Adrenal gland (tissue), 12 donors: ENCODE data around the gene TMEM151A. TPM values are rescaled to one million over a fixed set of nuclear protein-coding genes. Genes with fewer than 3 reads are reported as not detected.
A peak's percentile ranks its signal among the peaks of the same experiment; 100 is the strongest.

ENCODE experiments used
- DNase-seq, 7 donors: peaks; one replicate each; pipeline ENCODE4 v3.0.0-alpha.2; 2019 to 2020
- H3K27ac ChIP-seq, 5 donors: fragments of 200-600 bp; sonication (generic) in 4 of 5; 1 replicate in 3 of 5; 2 replicates in 2 of 5; pipeline versions ENCODE4 v1.5.1 to v1.8.0; 2016 to 2020; ENCODE audit warnings: mild to moderate bottlenecking in 1 of 5
- H3K27me3 ChIP-seq: fragments of 200-600 bp; 2 replicates; pipeline ENCODE4 v1.8.0; 2021
- H3K36me3 ChIP-seq, 2 donors: fragments of 200-600 bp; replicated peaks in 1 of 2; 1 replicate in 1 of 2; 2 replicates in 1 of 2; pipeline versions ENCODE4 v1.5.1 to v1.8.0; 2018 to 2022
- H3K4me1 ChIP-seq, 2 donors: fragments of 200-600 bp; replicated peaks in 1 of 2; 1 replicate in 1 of 2; 2 replicates in 1 of 2; pipeline versions ENCODE4 v1.5.1 to v1.8.0; 2018 to 2021
- H3K4me3 ChIP-seq, 4 donors: fragments of 200-600 bp; sonication (generic) in 3 of 4; one replicate each; pipeline ENCODE4 v1.5.1; 2016 to 2018
- H3K9me3 ChIP-seq, 3 donors: fragments of 200-600 bp; sonication (generic) in 1 of 3; replicated peaks in 1 of 3; 1 replicate in 2 of 3; 2 replicates in 1 of 3; pipeline versions ENCODE4 v1.5.1 to v1.8.0; 2016 to 2021
- POLR2A ChIP-seq, 2 donors: fragments of 450-650 bp; IDR thresholded peaks; one replicate each; pipeline ENCODE4 v1.6.1; 2017; ENCODE audit warnings: antibody characterized with exemption in 2 of 2, mild to moderate bottlenecking in 2 of 2, moderate library complexity in 1 of 2
- WGBS, 4 donors: extraction: QIAGEN DNeasy Blood & Tissue Kit in 2 of 4; methylation state at CpG; one replicate each; pipeline versions ENCODE4 v1.1.5 to v1.1.7; 2013 to 2017; 5-methylcytosine and 5-hydroxymethylcytosine counted together
- intact Hi-C, 2 donors: fragments of 100-400 bp; cut with DNase I; formaldehyde crosslinking; loops; one replicate each; pipeline versions ENCODE4 v1.14.1 to v1.15.0; 2022 to 2023
- polyA plus RNA-seq, 3 donors: library from polyadenylated mRNA; stranded (reverse); fragments of 200-250 nt in 2 of 3; fragments of 350-450 nt in 1 of 3; fragmentation: Illumina TruSeq in 1 of 3; extraction: RNeasy Lipid Tissue Mini Kit (QIAGEN cat#74804) in 1 of 3; gene quantifications; one replicate each; pipeline ENCODE4 v1.2.3, GENCODE V29; 2013 to 2014
- total RNA-seq, 9 donors: library from RNA; depleted of rRNA in 4 of 9; stranded (reverse); fragments of >200 nt in 4 of 9; fragments of 120-200 nt in 1 of 9; fragmentation: NEBNext Ultra II Directional in 1 of 9; extraction: Animal tissue kit (Norgen Biotek cat#: 25700) in 1 of 9; gene quantifications; one replicate each; pipeline versions ENCODE4 v1.1.0 to v1.2.4, GENCODE V29; 2013 to 2023
- TF ChIP-seq, protein P1 (sequence below), 6 experiments: fragments of 450-650 bp in 4 of 6; fragments of 200-600 bp in 2 of 6; sonication (generic) in 1 of 6; IDR thresholded peaks; 1 replicate in 5 of 6; 2 replicates in 1 of 6; pipeline versions ENCODE4 v1.5.1 to v1.8.0; 2016 to 2021; ENCODE audit warnings: antibody characterized with exemption in 6 of 6, mild to moderate bottlenecking in 2 of 6, moderate library complexity in 1 of 6
- donor health status: healthy with polysubstance abuse.
- donor health status: Bipolar disorder and iron deficiency.
- donor health status: DM: yes; HTN: yes; CAD: no.
- donor health status: DM: no; HTN: no; CAD: no.
- donor health status: DM: no; HTN: no; CAD: no.
- donor health status: DM: yes; HTN: yes; CAD: no.

The TMEM151A gene
- total and polyA plus RNA-seq, 12 donors = 0.07 to 6.8 (median 1.3) TPM; not detected in 3

DNA sequence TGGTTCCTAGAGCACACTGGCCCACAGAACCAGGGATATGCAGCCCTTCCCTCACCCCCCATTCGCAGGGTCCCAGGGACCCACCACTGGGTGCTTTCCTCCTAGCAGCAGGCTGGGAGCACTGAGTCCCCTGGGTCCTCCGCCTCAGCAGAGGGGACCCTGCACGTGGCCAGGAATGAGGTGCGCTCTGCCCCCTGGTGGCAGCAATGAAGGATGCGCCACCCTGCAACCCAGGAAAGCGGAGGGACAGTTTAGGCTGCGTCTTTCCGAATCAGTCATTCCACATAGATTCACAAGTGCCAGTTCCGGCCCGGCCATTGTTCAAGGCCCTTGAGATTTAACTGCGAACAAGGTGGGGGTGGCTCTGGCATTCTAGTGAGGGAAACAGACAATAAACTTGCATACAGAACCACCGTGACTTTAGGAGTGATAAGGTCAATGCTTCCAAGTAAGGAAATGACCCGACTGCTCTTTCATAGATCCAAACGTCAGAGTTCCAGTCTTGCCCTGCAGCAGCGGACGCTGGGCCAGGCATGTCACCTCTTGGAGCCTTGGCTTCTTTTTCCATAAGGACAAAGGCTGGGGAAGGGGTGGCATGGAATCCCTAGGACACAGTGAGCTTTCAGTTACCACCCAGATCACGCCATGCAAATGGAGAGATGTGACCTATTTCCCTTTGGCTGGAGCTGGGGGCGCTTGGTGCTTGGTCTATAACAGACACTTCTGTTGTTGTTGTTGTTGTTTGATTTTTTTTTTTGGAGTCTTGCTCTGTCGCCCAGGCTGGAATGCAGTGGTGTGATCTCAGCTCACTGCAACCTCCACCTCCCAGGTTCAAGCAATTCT, 36.8 kb downstream of the TMEM151A start:
- H3K9me3 ChIP-seq = no peaks in the 10 kb centered on the region
- H3K27ac ChIP-seq = peak overlapping the region in 2 of 5 donors; percentile 45 to 73
- H3K4me3 ChIP-seq = no peak overlapping the region
- H3K4me1 ChIP-seq = peaks cover 0 to 17% of the 10 kb centered on the region in 2 donors
- H3K27me3 ChIP-seq = no peaks in the 10 kb centered on the region
- peaks cover 0 to 7% of the 10 kb centered on the region in 2 donors for H3K36me3 ChIP-seq
- intact Hi-C loops = no loop called here
- DNase-seq = peak; percentile 70 to 91 (median 81)
- TF ChIP-seq, protein P1, sequence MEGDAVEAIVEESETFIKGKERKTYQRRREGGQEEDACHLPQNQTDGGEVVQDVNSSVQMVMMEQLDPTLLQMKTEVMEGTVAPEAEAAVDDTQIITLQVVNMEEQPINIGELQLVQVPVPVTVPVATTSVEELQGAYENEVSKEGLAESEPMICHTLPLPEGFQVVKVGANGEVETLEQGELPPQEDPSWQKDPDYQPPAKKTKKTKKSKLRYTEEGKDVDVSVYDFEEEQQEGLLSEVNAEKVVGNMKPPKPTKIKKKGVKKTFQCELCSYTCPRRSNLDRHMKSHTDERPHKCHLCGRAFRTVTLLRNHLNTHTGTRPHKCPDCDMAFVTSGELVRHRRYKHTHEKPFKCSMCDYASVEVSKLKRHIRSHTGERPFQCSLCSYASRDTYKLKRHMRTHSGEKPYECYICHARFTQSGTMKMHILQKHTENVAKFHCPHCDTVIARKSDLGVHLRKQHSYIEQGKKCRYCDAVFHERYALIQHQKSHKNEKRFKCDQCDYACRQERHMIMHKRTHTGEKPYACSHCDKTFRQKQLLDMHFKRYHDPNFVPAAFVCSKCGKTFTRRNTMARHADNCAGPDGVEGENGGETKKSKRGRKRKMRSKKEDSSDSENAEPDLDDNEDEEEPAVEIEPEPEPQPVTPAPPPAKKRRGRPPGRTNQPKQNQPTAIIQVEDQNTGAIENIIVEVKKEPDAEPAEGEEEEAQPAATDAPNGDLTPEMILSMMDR (IDR thresholded peaks at IDR 0.05) = peak; percentile 95 to 99 (median 98)
- TF ChIP-seq POLR2A (IDR thresholded peaks at IDR 0.05) = no peak
- 11 to 16% (median 12%) methylated on average over 14 to 19 of the region's 19 CpGs for WGBS, 4 donors

DNA sequence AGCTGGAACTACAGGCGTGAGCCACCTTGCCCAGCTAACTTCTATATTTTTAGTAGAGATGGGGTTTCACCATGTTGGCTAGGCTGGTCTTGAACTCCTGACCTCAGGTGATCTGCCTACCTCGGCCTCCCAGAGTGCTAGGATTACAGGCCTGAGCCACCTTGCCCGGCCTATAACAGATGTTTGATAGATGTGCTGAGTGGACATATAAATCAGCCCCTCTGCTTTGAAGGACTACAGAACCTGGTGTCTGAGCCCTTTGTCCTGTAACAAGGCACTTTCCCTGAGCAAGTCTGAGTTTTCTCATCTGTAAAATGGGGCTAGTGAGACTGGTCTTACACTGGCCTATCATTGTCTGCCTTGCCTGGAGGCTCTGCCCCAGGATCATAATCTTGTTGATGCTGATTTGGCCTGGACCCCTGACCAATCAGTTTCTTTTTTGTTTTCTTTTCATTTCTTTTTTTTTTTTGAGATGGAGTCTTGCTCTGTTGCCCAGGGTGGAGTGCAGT, 37.5 kb downstream of the TMEM151A start:
- peaks cover 0 to 7% of the 10 kb centered on the region in 2 donors for H3K36me3 ChIP-seq
- WGBS, 4 donors = 75 to 88% (median 84%) methylated on average over 2 to 3 of the region's 3 CpGs
- DNase-seq = no peak

DNA sequence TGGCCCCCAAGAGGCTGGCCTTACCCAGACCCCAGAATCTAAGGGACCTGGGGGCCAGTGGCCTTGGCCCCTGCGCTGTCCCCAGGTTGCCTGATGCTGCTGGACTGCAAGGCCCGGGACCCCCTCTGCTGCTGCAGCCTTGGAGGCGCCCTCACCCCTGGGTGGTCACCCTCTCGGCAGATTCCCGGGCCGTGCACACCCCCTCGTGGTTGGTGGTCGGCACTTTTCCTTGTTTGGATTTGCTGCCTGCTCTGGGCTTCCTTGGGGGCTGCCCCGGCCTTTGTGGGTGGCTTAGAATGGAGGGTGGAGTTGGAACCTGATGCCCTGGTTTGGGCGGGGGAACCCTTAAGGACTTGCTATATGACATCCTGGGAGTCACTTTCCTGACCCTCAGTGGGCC, 39.2 kb downstream of the TMEM151A start:
- Histone ChIP-seq H3K27ac (no peak overlapping the region), H3K4me1 (peaks cover 6 to 28% of the 10 kb centered on the region in 2 donors), H3K36me3 (peaks cover 0 to 7% of the 10 kb centered on the region in 2 donors), H3K4me3 (no peak overlapping the region), H3K9me3 (no peaks in the 10 kb centered on the region), H3K27me3 (no peaks in the 10 kb centered on the region)
- peak in 1 of 7 donors; percentile 5 for DNase-seq
- 53 to 65% (median 63%) methylated on average over 5 to 10 of the region's 10 CpGs for WGBS, 4 donors
- intact Hi-C loops = no loop called here
- TF ChIP-seq POLR2A (IDR thresholded peaks at IDR 0.05) = no peak
- TF ChIP-seq, protein P1 (IDR thresholded peaks at IDR 0.05) = no peak

More for the DNA sequence above, 37.5 kb downstream of the TMEM151A start:
- intact Hi-C loops = no loop called here
- H3K27ac ChIP-seq = peak overlapping the region in 2 of 5 donors; percentile 45 to 73
- H3K4me3 ChIP-seq = no peak overlapping the region
- TF ChIP-seq POLR2A (IDR thresholded peaks at IDR 0.05) = no peak
- TF ChIP-seq, protein P1 (IDR thresholded peaks at IDR 0.05) = no peak
- H3K9me3 ChIP-seq = no peaks in the 10 kb centered on the region
- no peaks in the 10 kb centered on the region for H3K27me3 ChIP-seq
- H3K4me1 ChIP-seq = peaks cover 0 to 17% of the 10 kb centered on the region in 2 donors

- Histone ChIP-seq H3K4me3 (no peak overlapping the region), H3K27ac (no peak overlapping the region), H3K27me3 (no peaks in the 10 kb centered on the region), H3K36me3 (peaks cover 0 to 7% of the 10 kb centered on the region in 2 donors), H3K4me1 (peaks cover 10 to 33% of the 10 kb centered on the region in 2 donors), H3K9me3 (no peaks in the 10 kb centered on the region)
- intact Hi-C loops = no loop called here
- TF ChIP-seq, protein P1 (IDR thresholded peaks at IDR 0.05) = no peak
- TF ChIP-seq POLR2A (IDR thresholded peaks at IDR 0.05) = no peak
- WGBS, 4 donors = 90 to 93% (median 91%) methylated on average over 9 to 12 of the region's 12 CpGs
- peak in 2 of 7 donors; percentile 8 to 9 for DNase-seq
These were observed 40.1 kb downstream of the TMEM151A start for GRCh38 chr11:66331542-66332370.
